ENCODE measurements around the gene CYP2F1.
"Not testable (repeated sequence)": the region's sequence is repeated elsewhere in the genome, so short reads cannot be mapped to it uniquely, and the experiment has no call there.

CYP2F1 gene

GRCh38 chr19:41114132-41114531 lies at the start of gene CYP2F1:
TSS of gene CYP2F1 (plus strand) at chr19:41114432. CDS start at chr19:41116189, 1,757 bp downstream.
- H3K4me1 ChIP-seq (ENCODE audit: control insufficient read depth in 1 of 2, insufficient read depth in 2 of 2, low read length in 2 of 2): no peaks in the 10 kb centered on the region
- no peak within 1 kb of the TSS for H3K27ac ChIP-seq (ENCODE audit: low read length)
- no peaks in the 10 kb centered on the region for H3K9me3 ChIP-seq (ENCODE audit: control insufficient read depth in 1 of 2, low read length in 2 of 2)
- no peaks in the 10 kb centered on the region for H3K27me3 ChIP-seq (ENCODE audit: low read depth, low read length)
- H3K36me3 ChIP-seq (ENCODE audit: control insufficient read depth in 1 of 2, insufficient read depth in 2 of 2, low read length in 2 of 2): no peaks in the 10 kb centered on the region
- H3K4me3 ChIP-seq (ENCODE audit: low read depth in 1 of 2, low read length in 2 of 2): no peak within 1 kb of the TSS

- Histone ChIP-seq H3K27ac (ENCODE audit: low read length) (no peak overlapping the region), H3K9me3 (ENCODE audit: control insufficient read depth in 1 of 2, low read length in 2 of 2) (no peaks in the 10 kb centered on the region), H3K4me1 (ENCODE audit: control insufficient read depth in 1 of 2, insufficient read depth in 2 of 2, low read length in 2 of 2) (no peaks in the 10 kb centered on the region), H3K36me3 (ENCODE audit: control insufficient read depth in 1 of 2, insufficient read depth in 2 of 2, low read length in 2 of 2) (no peaks in the 10 kb centered on the region), H3K4me3 (ENCODE audit: low read depth in 1 of 2, low read length in 2 of 2) (no peak overlapping the region), H3K27me3 (ENCODE audit: low read depth, low read length) (no peaks in the 10 kb centered on the region)
Observed at GRCh38 chr19:41064974-41065569, 49.2 kb upstream of the CYP2F1 start.

- peaks cover 0 to 4% of the 10 kb centered on the region in 2 donors for H3K9me3 ChIP-seq (ENCODE audit: control insufficient read depth in 1 of 2, low read length in 2 of 2)
- H3K36me3 ChIP-seq (ENCODE audit: control insufficient read depth in 1 of 2, insufficient read depth in 2 of 2, low read length in 2 of 2): no peaks in the 10 kb centered on the region
- H3K27ac ChIP-seq (ENCODE audit: low read length): no peak overlapping the region
- no peaks in the 10 kb centered on the region for H3K27me3 ChIP-seq (ENCODE audit: low read depth, low read length)
- no peaks in the 10 kb centered on the region for H3K4me1 ChIP-seq (ENCODE audit: control insufficient read depth in 1 of 2, insufficient read depth in 2 of 2, low read length in 2 of 2)
- H3K4me3 ChIP-seq (ENCODE audit: low read depth in 1 of 2, low read length in 2 of 2): no peak overlapping the region
Observed at GRCh38 chr19:41076286-41076685, 37.9 kb upstream of the CYP2F1 start.

GRCh38 chr19:41083516-41083915 lies 30.7 kb upstream of the CYP2F1 start:
- Histone ChIP-seq H3K27ac (ENCODE audit: low read length) (no peak overlapping the region), H3K9me3 (ENCODE audit: control insufficient read depth in 1 of 2, low read length in 2 of 2) (peaks cover 0 to 4% of the 10 kb centered on the region in 2 donors), H3K36me3 (ENCODE audit: control insufficient read depth in 1 of 2, insufficient read depth in 2 of 2, low read length in 2 of 2) (no peaks in the 10 kb centered on the region), H3K4me1 (ENCODE audit: control insufficient read depth in 1 of 2, insufficient read depth in 2 of 2, low read length in 2 of 2) (no peaks in the 10 kb centered on the region), H3K4me3 (ENCODE audit: low read depth in 1 of 2, low read length in 2 of 2) (no peak overlapping the region), H3K27me3 (ENCODE audit: low read depth, low read length) (no peaks in the 10 kb centered on the region)

GRCh38 chr19:41085748-41086415 lies 28.4 kb upstream of the CYP2F1 start:
- H3K36me3 ChIP-seq (ENCODE audit: control insufficient read depth in 1 of 2, insufficient read depth in 2 of 2, low read length in 2 of 2): no peaks in the 10 kb centered on the region
- H3K9me3 ChIP-seq (ENCODE audit: control insufficient read depth in 1 of 2, low read length in 2 of 2): peaks cover 0 to 3% of the 10 kb centered on the region in 2 donors
- H3K27ac ChIP-seq (ENCODE audit: low read length): no peak overlapping the region
- H3K4me3 ChIP-seq (ENCODE audit: low read depth in 1 of 2, low read length in 2 of 2): no peak overlapping the region
- no peaks in the 10 kb centered on the region for H3K4me1 ChIP-seq (ENCODE audit: control insufficient read depth in 1 of 2, insufficient read depth in 2 of 2, low read length in 2 of 2)
- H3K27me3 ChIP-seq (ENCODE audit: low read depth, low read length): peaks cover 4% of the 10 kb centered on the region

- H3K36me3 ChIP-seq (ENCODE audit: control insufficient read depth in 1 of 2, insufficient read depth in 2 of 2, low read length in 2 of 2): no peaks in the 10 kb centered on the region
- H3K27me3 ChIP-seq (ENCODE audit: low read depth, low read length): peaks cover 4% of the 10 kb centered on the region
- no peak within 1 kb of the TSS for H3K27ac ChIP-seq (ENCODE audit: low read length)
- no peaks in the 10 kb centered on the region for H3K9me3 ChIP-seq (ENCODE audit: control insufficient read depth in 1 of 2, low read length in 2 of 2)
- H3K4me1 ChIP-seq (ENCODE audit: control insufficient read depth in 1 of 2, insufficient read depth in 2 of 2, low read length in 2 of 2): no peaks in the 10 kb centered on the region
- H3K4me3 ChIP-seq (ENCODE audit: low read depth in 1 of 2, low read length in 2 of 2): no peak within 1 kb of the TSS
Observed at GRCh38 chr19:41088151-41088550, 26.1 kb upstream of the CYP2F1 start, which contains the start of gene CYP2A13. TSS of gene CYP2A13 (plus strand) at chr19:41088451. CDS start at chr19:41088472, 21 bp downstream.

- H3K27ac ChIP-seq (ENCODE audit: low read length): no peak overlapping the region
- H3K4me3 ChIP-seq (ENCODE audit: low read depth in 1 of 2, low read length in 2 of 2): no peak overlapping the region
- peaks cover 4% of the 10 kb centered on the region for H3K27me3 ChIP-seq (ENCODE audit: low read depth, low read length)
- H3K9me3 ChIP-seq (ENCODE audit: control insufficient read depth in 1 of 2, low read length in 2 of 2): no peaks in the 10 kb centered on the region
- no peaks in the 10 kb centered on the region for H3K36me3 ChIP-seq (ENCODE audit: control insufficient read depth in 1 of 2, insufficient read depth in 2 of 2, low read length in 2 of 2)
- no peaks in the 10 kb centered on the region for H3K4me1 ChIP-seq (ENCODE audit: control insufficient read depth in 1 of 2, insufficient read depth in 2 of 2, low read length in 2 of 2)
Observed at GRCh38 chr19:41089959-41090358, 24.3 kb upstream of the CYP2F1 start.

- Histone ChIP-seq H3K4me1 (ENCODE audit: control insufficient read depth in 1 of 2, insufficient read depth in 2 of 2, low read length in 2 of 2) (no peaks in the 10 kb centered on the region), H3K27me3 (ENCODE audit: low read depth, low read length) (no peaks in the 10 kb centered on the region), H3K9me3 (ENCODE audit: control insufficient read depth in 1 of 2, low read length in 2 of 2) (no peaks in the 10 kb centered on the region), H3K4me3 (ENCODE audit: low read depth in 1 of 2, low read length in 2 of 2) (no peak overlapping the region), H3K36me3 (ENCODE audit: control insufficient read depth in 1 of 2, insufficient read depth in 2 of 2, low read length in 2 of 2) (no peaks in the 10 kb centered on the region), H3K27ac (ENCODE audit: low read length) (no peak overlapping the region)
Observed at GRCh38 chr19:41095703-41096102, 18.5 kb upstream of the CYP2F1 start.

- no peaks in the 10 kb centered on the region for H3K9me3 ChIP-seq (ENCODE audit: control insufficient read depth in 1 of 2, low read length in 2 of 2)
- H3K36me3 ChIP-seq (ENCODE audit: control insufficient read depth in 1 of 2, insufficient read depth in 2 of 2, low read length in 2 of 2): no peaks in the 10 kb centered on the region
- no peak overlapping the region for H3K27ac ChIP-seq (ENCODE audit: low read length)
- no peak overlapping the region for H3K4me3 ChIP-seq (ENCODE audit: low read depth in 1 of 2, low read length in 2 of 2)
- no peaks in the 10 kb centered on the region for H3K27me3 ChIP-seq (ENCODE audit: low read depth, low read length)
- H3K4me1 ChIP-seq (ENCODE audit: control insufficient read depth in 1 of 2, insufficient read depth in 2 of 2, low read length in 2 of 2): no peaks in the 10 kb centered on the region
Observed at GRCh38 chr19:41096353-41096752, 17.9 kb upstream of the CYP2F1 start.

GRCh38 chr19:41097302-41097701 lies 16.9 kb upstream of the CYP2F1 start:
- no peaks in the 10 kb centered on the region for H3K27me3 ChIP-seq (ENCODE audit: low read depth, low read length)
- H3K4me3 ChIP-seq (ENCODE audit: low read depth in 1 of 2, low read length in 2 of 2): no peak overlapping the region
- no peaks in the 10 kb centered on the region for H3K9me3 ChIP-seq (ENCODE audit: control insufficient read depth in 1 of 2, low read length in 2 of 2)
- H3K36me3 ChIP-seq (ENCODE audit: control insufficient read depth in 1 of 2, insufficient read depth in 2 of 2, low read length in 2 of 2): no peaks in the 10 kb centered on the region
- H3K4me1 ChIP-seq (ENCODE audit: control insufficient read depth in 1 of 2, insufficient read depth in 2 of 2, low read length in 2 of 2): no peaks in the 10 kb centered on the region
- no peak overlapping the region for H3K27ac ChIP-seq (ENCODE audit: low read length)

DNA sequence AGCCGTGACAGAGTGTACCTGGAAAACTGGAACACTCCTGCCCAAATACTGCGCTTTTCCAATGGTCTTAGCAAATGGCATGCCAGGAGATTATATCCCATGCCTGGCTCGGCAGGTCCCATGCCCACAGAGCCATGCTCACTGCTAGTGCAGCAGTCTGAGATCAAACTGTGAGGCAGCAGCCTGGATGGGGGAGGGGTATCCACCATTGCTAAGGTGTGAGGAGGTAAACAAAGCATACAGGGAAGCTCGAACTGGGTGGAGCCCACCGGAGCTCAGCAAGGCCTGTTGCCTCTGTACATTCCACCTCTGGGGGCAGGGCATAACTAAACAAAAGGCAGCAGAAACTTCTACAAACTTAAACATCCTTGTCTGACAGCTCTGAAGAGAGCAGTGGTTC lies 15.5 kb upstream of the CYP2F1 start:
- H3K36me3 ChIP-seq (ENCODE audit: control insufficient read depth in 1 of 2, insufficient read depth in 2 of 2, low read length in 2 of 2): no peaks in the 10 kb centered on the region
- no peaks in the 10 kb centered on the region for H3K27me3 ChIP-seq (ENCODE audit: low read depth, low read length)
- H3K4me1 ChIP-seq (ENCODE audit: control insufficient read depth in 1 of 2, insufficient read depth in 2 of 2, low read length in 2 of 2): no peaks in the 10 kb centered on the region
- no peak overlapping the region for H3K27ac ChIP-seq (ENCODE audit: low read length)
- H3K9me3 ChIP-seq (ENCODE audit: control insufficient read depth in 1 of 2, low read length in 2 of 2): no peaks in the 10 kb centered on the region
- H3K4me3 ChIP-seq (ENCODE audit: low read depth in 1 of 2, low read length in 2 of 2): no peak overlapping the region

DNA sequence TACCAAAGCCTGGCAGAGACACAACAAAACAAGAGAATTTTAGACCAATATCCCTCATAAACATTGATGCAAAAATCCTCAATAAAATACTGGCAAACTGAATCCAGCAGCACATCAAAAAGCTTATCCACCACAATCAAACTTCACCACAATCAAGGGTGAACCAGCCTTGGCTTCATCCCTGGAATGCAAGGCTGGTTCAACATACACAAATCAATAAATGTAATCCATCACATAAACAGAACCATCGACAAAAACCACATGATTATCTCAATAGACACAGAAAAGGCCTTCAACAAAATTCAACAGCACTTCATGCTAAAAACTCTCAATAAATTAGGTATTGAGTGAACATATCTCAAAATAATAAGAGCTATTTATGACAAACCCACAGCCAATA lies 12.0 kb upstream of the CYP2F1 start:
- not testable (repeated sequence) for H3K27me3 ChIP-seq (ENCODE audit: low read depth, low read length)

More for the DNA sequence above, 12.0 kb upstream of the CYP2F1 start:
- not testable (repeated sequence) for H3K4me3 ChIP-seq (ENCODE audit: low read depth in 1 of 2, low read length in 2 of 2); H3K4me1 ChIP-seq (ENCODE audit: control insufficient read depth in 1 of 2, insufficient read depth in 2 of 2, low read length in 2 of 2); H3K36me3 ChIP-seq (ENCODE audit: control insufficient read depth in 1 of 2, insufficient read depth in 2 of 2, low read length in 2 of 2); H3K9me3 ChIP-seq (ENCODE audit: control insufficient read depth in 1 of 2, low read length in 2 of 2); H3K27ac ChIP-seq (ENCODE audit: low read length)

All from muscle layer of duodenum (tissue), 2 donors.